Activated T-cell treated with anti-CD3 and anti-CD28 coated beads for 48 hours (primary cell): ENCODE data around the gene ABCA13.
"Not testable (repeated sequence)": the region's sequence is repeated elsewhere in the genome, so short reads cannot be mapped to it uniquely, and the experiment has no call there.

Experiments
- DNase-seq: peaks from one replicate; pipeline ENCODE4 v3.0.0-alpha.2; 2020; ENCODE audit warnings: low read depth

The ABCA13 gene

DNA sequence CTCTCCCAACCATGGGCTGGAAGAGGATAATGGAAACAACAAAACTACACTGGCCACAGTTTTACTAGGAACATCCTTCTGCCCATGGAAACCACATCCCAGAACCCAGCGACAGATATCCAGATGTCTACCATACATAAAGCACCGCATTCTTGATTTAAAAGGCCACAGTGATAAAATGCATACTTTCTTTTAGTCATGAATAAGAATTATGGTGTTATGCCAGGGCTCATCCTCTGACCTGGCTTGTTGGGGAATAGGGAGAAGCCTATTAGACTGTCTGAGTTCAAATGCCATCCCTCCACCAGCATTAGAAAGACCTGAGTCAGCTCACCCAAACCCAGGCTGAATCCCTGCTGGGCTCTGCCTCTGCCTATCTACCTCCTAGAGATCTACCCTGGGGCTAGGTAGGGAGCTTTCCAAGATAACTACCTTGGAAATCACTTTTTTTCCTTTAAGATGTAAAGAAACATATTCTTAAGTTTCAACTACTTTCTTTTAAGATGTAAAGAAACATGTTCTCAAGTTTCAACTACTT, 5.2 kb downstream of the ABCA13 start:
- no peak for DNase-seq

DNA sequence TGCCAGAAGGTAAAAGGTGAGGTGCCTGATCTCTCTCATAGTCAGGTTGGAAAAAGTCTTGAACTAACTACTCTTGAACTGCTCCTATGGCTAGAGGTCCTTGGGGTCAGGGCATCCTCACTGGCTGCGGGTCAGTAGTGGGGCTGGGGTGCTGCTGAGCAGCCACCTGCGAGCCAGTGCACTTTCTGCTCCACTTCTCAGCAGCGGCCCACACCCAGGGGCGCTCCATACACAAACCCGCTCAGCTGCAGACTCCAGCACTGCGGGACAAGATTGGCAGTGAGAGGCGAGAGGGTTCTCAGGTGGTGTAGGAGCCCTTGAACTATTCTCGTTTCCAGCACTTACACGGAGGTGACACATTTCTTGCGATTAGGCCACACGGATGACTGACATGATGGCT, 6.0 kb downstream of the ABCA13 start:
- DNase-seq = no peak

DNA sequence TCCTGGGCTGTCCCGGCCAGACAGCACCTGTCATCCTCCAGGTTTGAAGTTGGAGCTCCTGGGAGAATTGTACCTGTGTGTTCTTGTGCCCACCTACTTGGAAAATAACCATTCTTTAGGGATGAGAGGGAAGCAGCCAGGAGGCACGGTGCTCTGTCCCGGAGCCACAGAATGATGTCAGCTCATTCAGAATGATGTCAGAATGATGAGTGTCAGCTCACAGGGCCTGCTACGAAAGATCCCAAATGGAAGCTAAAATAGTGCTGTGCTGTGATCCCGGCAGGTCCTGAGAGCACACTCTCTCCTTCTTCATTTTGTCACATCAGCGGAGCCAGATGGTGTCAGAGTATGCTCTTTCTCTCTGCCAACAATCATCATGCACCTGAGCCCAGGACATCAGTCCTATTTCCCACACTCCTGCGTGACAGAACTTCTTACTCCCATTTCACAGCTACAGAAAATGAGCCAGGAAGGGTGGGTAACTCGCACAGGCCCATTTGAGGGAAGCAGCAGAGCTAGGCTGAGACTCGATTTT, 8.3 kb downstream of the ABCA13 start:
- no peak for DNase-seq

DNA sequence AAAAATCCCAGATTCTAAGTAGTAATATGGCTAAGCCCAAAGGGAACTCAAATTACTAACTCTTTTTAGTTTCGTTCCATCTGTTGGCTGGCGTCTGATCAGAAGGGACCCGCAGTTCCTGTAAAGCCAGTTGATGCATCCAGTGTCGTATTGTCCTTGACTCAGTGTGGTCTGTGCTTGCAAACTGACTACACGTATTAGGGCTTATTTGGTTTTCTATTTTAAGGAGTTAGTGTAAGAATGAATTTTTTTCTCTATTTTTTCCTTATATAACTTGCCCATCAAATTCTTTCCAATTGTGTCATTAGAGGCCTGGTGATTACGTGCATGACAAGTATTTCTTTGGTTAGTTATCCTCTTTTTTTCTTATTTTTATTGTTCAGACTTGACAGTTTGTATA, 9.7 kb downstream of the ABCA13 start:
- DNase-seq = no peak

DNA sequence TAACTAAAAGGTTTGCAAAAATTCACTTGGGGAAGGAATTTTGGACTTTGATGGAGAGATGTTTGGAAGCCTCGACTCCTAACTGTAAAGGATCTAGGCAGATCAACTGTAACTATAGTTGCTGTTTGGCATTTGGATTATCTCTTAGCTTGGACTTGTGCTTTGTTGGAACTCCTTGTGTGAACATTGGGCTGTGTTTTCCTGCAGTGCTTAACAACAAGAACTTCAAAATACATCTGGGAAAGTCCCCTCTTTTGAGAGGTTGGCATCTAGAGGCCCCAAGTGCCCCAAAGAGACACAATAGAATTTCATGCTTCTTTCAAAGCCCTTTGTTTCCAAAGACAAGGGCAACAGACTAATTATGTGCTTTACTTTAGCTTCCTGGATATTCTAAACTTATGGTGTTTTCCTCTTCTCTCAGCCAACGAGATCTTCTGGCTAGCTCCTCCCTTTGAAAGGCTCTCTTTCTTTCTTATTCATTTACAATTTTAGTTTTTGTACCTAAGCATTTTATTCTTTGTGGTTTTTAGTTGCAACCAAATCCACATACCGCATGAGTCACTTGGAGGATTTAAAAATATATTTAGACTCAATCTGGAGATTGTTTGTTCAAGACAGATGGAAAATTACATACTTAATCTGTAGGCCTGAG, 11.6 kb downstream of the ABCA13 start:
- DNase-seq = no peak

DNA sequence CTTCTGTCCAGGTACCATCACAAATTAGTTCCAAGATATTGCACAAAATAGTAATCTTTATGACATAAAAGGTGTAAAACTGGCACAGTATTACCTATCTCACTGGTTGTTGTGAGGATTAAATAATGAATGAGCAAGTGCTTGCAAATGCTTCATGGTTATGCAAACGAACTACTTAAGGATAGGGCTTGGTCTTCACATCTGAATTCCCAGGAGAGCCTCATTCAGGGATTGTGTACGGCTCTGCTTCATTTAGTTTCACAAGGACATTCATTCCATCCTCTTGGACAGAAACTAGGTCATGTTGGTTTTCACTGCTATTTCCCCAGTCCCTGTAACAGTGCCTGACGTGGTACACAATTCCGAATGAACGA, 12.1 kb downstream of the ABCA13 start:
- DNase-seq = no peak

DNA sequence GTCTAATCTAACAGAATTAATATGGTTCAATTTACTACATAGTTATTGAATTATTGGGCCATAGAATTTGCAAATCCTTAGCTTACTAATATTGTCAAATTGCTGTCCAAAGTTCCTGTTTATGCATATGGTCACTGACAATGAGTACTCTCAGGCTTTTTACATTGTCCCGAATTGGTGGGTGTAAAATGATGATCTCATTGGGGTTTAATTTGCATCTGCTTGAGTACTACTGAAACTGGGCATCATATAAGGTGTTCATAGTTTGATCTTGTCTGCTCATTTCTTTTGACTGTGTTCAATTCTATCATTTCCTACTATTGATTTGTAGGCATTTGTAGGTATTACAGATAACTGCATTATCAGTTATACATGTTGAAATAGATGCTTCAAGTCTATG, 12.7 kb downstream of the ABCA13 start:
- no peak for DNase-seq

DNA sequence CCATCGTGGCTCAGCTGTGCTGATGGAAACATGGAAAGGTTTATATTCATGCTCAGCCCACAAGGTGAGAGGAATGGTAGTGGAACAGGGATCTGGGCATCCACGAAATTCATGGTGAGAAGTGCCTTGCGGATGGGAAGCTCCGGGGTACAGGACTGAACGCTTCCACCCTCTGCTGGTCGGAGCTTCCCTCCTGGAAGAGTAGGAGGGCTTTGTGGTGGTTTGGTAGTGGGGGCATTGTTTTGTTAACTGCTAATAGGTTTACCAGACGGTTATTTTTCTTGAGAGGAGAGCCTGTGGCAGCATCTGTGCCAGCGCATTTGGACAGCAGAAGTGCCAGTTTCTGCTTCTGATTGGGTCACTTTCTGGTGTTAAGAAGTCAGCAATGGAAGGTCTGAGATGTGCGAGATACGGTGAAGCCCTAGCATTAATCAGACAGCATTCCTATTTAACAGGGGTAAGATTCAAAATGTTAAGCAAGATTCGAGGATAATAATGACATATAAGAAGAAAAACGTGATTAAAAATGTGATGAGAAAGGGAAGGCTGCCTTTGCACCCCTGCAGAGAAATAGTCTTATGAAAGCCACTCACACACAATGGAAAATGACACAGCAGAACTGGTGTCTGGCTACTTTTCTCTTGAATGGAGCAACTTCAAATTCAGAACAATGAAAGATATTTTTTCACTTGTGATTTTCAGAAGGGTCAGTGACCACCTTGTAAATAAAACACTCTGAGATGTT, 17.7 kb downstream of the ABCA13 start:
- DNase-seq = no peak

DNA sequence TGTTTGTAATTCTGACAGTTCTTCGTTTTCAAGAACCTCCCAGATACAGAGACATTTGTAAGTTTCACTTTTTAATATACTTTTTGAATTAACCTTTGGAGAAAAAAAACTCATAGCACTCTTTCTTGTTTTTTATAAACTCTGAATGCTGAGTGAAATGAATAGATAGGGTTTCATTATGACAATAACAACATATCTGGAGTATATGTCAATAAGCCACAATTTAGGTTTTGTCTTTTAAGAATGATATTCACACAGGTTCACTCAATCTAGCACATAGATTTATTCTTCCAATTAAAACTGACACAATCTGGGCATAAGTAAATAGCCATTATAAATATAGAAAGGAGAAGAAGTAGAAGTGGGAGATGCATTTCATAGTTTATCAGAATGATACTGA, 21.7 kb downstream of the ABCA13 start:
- DNase-seq = no peak

DNA sequence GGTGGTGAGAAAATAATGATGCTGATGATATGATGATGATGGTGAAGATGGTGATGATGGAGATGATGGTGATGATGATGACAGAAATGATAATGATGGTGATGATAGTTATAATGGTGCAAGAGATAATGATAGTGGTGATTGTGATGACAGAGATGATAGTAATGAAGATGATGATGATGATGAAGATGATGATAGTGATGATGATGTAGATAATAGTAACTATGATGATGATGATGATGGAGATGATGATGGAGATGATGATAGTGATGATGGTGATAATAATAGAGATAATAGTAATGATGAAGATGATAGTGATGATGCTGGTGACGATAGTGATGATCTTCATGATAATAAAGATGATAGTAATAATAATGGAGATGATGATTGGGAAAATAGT, 22.2 kb downstream of the ABCA13 start:
- no peak for DNase-seq

DNA sequence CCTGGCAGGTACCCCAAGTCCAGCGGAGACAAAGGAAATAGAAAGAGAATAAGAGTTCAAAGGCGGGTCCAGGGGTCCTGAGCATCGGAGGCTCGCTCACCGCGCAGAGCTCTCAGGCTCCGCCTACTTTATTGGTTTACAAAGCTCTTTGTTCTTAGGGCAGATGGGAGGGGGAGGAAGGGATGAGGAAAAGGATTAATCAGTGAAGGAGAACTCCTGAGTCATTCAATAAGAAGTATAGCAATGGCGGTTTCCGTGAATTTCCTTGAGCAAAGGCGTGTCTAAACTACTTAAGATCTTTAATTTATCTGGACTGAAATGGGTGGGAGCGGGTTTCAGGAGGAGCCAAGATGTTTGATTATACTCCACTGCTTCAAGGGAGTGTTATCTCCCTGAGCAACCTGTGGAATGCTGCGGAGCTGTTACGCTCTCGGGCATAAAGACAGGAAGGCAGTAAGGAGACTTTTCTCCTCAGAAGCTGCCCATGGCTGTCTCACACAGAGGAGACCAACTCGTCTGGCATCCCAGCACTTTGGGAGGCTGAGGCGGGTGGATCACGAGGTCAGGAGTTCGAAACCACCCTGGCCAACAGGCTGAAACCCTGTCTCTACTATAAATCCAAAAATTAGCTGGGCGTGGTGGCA, 29.8 kb downstream of the ABCA13 start:
- not testable (repeated sequence) for DNase-seq

DNA sequence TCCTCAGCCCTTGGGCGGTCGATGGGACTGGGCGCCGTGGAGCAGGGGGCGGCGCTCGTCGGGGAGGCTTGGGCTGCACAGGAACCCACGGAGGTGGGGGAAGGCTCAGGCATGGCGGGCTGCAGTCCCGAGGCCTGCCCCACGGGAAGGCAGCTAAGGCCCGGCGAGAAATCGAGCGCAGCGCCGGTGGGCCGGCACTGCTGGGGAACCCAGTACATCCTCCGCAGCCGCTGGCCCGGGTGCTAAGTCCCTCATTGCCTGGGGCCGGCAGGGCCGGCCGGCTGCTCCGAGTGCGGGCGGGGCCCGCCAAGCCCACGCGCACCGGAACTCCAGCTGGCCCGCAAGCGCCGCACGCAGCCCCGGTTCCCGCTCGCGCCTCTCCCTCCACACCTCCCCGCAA, 31.7 kb downstream of the ABCA13 start:
- not testable (repeated sequence) for DNase-seq

DNA sequence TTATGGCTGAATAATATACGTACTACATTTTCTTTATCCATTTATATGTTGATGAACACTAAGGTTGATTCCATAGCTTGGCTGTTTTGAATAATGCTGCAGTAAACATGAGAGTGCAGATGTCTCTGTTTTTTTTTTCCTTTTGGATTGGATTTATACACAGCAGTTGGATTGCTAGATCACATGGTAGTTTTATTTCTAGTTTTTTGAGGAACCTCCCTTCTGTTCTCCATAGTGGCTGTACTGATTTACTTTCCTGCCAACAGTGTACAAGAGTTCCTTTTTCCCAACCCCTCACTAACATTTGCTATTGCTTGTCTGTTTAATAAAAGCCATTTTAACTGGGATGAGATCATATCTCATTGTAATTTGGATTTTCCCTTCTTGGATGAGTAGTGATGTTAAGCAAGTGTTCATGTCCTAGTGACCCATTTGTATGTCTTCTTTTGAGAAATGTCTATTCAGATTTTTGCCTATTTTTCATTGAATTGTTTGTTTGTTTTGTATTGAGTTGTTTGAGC, 36.0 kb downstream of the ABCA13 start:
- DNase-seq = no peak

DNA sequence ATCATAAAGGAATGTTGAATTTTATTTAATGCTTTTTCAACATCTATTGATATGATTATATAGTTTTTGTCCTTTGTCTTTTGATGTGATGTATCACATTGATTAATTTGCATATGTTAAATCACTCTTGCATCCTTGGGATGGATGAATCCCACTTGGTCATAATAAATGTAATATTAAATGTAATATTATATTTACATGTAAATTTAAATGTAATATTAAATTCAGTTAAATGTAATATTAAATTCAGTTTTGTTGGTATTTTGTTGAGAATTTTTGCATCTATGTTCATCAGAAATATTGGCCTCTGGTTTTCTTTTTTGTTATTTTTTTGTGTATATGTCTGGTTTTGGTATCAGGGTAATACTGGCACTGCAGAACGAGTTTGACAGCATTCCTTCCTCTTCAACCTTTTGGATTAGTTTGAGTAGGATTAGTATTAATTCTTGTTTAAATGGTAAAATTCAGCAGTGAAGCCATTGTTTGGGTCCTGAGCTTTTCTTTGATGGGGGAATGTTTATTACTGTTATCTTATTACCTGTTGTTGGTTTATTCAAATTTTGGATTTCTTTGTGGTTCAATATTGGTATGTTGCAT, 37.8 kb downstream of the ABCA13 start:
- DNase-seq = no peak

DNA sequence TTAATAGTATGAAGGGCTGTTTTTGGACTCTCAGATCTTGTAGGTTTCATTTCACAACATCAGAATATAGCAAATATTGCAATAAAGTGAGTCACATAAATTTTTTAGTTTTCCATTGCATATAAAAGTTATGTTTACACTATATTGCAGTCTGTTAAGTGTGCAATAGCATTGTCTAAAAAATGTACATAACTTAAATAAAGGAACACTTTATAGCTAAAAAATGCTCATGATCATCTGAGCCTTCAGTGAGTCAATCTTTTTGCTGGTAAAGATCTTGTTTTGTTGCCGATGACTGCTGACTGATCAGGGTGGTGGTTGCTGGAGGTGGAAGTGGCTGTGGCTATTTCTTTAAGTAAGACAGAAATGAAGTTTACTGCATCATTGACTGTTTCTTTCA, 42.0 kb downstream of the ABCA13 start:
- DNase-seq = no peak

DNA sequence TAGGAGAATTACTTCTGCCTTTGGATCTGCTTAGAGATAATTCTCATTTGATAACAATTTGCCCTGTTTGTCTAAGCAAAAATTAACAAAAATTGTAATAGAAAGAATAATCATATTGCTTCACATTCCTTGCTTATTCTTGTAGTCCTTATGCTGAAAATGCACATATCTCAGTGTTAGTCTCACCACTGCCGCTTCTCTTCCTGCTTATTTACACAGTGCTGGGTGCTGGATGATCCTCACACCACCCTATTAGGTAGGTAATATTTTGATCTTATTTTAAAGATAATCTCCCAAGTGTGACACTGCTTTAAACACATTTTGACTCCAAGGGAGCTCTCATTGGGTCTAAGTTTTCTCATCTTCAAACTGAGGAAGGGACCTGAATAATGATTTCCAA, 46.0 kb downstream of the ABCA13 start:
- DNase-seq = no peak

DNA sequence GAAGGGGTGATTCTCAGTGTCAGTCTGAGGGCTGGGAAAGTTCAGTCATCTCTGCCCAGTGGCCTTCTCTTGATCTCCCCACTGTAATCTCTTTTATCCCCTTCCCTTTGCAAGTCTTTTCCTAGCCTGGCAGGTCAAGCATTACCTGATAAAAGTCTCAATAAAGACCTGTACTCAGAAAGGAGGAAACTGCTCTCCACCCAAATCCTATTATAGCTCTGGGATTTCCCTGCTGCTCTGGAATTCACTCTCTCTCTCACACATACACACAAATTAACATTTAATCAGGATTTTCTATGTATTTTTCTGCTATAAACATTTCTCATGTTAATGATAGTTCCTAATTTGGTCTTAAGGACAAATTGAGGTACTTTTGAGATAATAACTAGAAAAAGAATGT, 46.5 kb downstream of the ABCA13 start:
- no peak for DNase-seq

DNA sequence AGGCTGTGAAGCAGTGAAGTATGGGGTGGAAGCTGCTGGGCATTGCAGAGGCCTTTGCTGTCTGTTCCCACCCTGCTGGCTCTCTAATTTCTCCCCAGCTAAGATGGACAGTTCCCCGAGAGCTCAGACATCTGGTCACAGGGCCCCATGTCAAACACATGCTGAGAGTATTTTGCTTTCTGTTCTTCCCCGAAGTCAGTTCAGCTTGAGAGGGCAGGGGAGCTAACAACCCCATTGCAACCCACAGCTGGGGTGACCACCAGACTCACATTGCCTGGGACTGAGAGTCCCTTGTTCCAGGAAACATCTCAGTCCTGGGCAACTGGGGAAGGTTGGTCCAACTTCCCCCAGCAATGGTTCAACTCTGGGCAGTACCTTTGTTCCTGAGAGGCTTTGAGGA, 52.8 kb downstream of the ABCA13 start:
- DNase-seq = no peak

DNA sequence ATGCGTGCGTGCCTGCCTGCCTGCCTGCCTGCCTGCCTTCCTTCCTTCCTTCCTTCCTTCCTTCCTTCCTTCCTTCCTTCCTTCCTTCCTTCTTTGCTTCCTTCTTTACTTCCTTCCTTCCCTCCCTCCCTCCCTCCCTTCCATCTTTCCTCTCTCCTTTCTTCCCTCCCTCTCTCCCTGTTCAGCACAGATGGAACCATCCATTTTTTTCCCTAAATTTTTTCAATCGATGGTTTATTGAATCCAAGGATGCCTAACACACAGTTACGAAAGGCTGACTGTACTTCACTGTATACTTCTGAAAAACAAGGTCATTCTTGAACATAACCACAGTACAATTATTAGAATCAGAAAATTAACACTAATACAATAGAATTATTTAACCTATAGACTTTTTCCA, 53.8 kb downstream of the ABCA13 start:
- no peak for DNase-seq

DNA sequence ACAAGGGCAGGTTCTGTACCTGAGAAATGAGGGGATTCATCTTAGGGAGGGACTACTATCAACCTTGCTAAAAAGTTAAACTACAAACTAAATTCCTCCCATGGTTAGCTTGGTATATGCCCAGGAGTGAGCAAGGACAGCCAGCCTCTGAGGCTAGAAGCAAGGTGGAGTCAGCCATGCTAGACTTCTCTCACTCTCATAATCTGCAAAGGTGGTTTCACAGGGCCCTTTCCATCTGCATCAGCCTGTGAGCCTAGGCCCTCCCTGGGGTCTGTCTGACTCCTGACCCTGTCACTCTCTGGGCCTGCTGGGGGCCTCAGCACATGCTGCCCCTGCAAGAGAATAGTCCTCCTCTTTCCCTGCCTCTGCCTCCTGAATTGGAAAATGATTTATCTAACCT, 66.1 kb downstream of the ABCA13 start:
- no peak for DNase-seq

DNA sequence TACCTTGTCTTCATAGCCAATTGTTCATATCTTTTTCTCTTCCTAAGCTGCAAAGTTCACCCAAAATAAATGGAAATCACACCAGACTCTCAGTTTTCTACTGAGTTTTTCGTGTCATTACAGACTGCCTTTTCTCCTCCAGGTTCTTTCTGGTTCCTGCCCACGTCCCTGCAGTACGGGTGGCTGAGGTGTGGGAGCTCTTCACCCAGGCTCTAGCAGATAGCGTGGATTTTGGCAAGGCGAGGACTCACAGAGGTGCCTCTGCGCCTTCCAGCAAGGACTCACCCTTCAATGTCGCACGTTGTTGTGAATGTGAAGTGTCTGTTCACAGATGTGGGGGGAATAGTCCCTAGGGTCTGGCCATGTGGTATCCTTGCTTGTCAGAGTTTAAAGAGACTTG, 71.6 kb downstream of the ABCA13 start:
- DNase-seq = no peak

DNA sequence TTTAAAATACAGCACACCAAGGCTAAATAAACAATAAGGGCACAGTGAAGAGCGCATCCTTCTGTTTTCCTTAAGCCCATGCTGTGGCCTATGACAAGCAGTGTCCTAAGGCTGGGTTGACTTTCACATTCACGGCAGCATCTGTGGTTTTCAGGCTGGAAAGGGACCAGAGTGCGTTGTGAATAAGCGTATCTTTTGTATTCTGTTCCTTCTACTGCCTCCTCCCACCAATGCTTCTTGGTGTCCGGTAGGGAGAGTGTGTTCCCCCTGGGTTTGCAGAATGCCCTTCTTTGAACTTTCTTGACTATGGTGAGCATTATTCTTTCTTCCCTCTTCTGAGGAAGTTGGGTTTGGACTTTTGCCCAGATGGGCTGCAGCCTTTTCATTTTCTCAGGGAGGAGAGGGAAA, 73.6 kb downstream of the ABCA13 start:
- DNase-seq = no peak
